ENCODE data around the gene DGKA. TPM values are rescaled to one million over a fixed set of nuclear protein-coding genes. Genes with fewer than 3 reads are reported as not detected.

The DGKA gene
- total RNA-seq, 2 experiments from 2014 or later, result 144 to 170 TPM

DNA sequence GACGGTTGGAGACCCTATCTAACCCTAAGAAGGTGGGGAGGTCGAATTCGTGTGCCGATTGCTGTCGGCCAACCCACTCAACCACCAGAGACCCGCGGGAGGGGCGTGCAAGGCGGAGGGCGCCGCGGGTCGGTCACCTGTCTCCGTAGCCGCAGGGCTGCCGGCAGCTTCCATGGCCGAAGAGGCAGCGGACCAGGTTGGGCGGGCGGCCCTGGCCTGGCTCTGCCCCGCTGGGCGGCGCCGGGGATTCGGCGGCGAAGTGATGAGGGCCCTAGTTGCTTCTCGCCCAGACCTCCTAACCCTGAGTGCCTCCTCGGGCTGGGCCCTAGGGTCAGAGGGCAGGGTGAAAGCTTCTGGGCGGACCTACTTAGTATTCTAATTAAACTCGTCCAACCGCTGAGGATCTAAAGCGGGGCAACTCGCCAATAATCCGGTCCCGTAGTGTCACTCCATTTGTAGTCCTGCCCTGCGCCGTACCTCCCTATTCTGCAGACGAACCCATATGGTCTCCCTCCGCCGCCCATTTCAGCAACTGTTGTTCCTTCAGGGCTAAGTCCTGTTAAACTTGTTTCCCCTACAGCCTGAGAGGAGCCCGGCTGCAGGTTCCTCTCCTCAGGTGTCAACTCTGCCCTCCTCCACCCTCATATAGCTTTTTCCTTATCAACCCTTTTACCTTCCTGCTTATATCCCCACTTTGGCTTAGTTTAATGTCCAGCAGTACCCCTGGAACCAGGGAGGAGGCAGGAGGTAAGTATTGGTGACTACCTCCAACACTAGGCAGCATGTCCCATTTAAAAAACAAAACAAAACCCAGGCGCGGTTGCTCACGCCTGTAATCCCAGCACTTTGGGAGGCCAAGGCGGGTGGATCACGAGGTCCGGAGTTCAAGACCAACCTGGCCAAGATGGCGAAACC is 3.1 kb upstream of the DGKA start, which contains the start of gene PYM1:
Gene PYM1 (minus strand): TSS at position 307 of the 915 bp plus-strand sequence. CDS start 133 bp downstream, at position 174.
- CTCF ChIA-PET (ENCODE audit: unreplicated experiment), result interaction anchor here (1.0 kb wide), 1 partner anchor 101 kb away, joined by 3 read pairs; no protein-coding TSS in a partner anchor
- TSS peak; percentile 68 for BruUV-seq (replicated peaks)
- TF ChIP-seq EZH2phosphoT487 (IDR thresholded peaks at IDR 0.05; ENCODE audit: borderline replicate concordance, low read depth, low read length) (no peak), CTCF (conservative IDR thresholded peaks at IDR 0.05; ENCODE audit: low read length) (no peak)
- Histone ChIP-seq H3K36me3 (ENCODE audit: insufficient read depth, low read length) (peaks cover 30% of the 10 kb centered on the region), H3K4me1 (ENCODE audit: insufficient read depth, low read length, poor library complexity, severe bottlenecking) (peaks cover 46% of the 10 kb centered on the region), H3K79me2 (ENCODE audit: insufficient read depth, low read depth, low read length) (peaks cover 72% of the 10 kb centered on the region), H3K27ac (ENCODE audit: low read depth, low read length, poor library complexity, severe bottlenecking) (peak within 1 kb of the TSS; percentile 99), H2AFZ (ENCODE audit: low read length) (peak within 1 kb of the TSS; percentile 9; the same call in 1 of the 2 replicates), H3K9me3 (ENCODE audit: low read length) (no peaks in the 10 kb centered on the region), H3K4me2 (ENCODE audit: low read length) (peak within 1 kb of the TSS; percentile 93), H3K4me3 (ENCODE audit: low read depth, low read length, poor library complexity, severe bottlenecking) (peak within 1 kb of the TSS; percentile 82), H3K9me2 (ENCODE audit: insufficient read depth, low read length) (no peaks in the 10 kb centered on the region), H4K20me1 (ENCODE audit: insufficient read depth, low read length) (peaks cover 2% of the 10 kb centered on the region; the same call in 1 of the 2 replicates)
- POLR2A ChIA-PET, result interaction anchor here (0.6 to 5.0 kb wide), 11 partner anchors 12 to 508 kb away, joined by 3 to 49 read pairs (median 5); partner anchors contain the start of genes DNAJC14, ORMDL2, PA2G4 and RAB5B
- intact Hi-C loops (cut with micrococcal nuclease; ENCODE audit: unreplicated experiment), result loop anchor here (1.0 to 5.0 kb wide), 7 partner anchors 99 to 759 kb away; partner anchors contain the start of genes DNAJC14, PA2G4, PTGES3 and RPS26
- peak; percentile 91 for DNase-seq (ENCODE audit: low spot score)

- ChIA-PET POLR2A (interaction anchor here (1.2 to 3.7 kb wide), 6 partner anchors 46 to 185 kb away, joined by 5 to 12 read pairs (median 6); partner anchors contain the start of genes ORMDL2 and SARNP), CTCF (ENCODE audit: unreplicated experiment) (interaction anchor here (1.1 kb wide), 1 partner anchor 9 kb away, joined by 3 read pairs; no protein-coding TSS in a partner anchor)
- Histone ChIP-seq H3K4me1 (ENCODE audit: insufficient read depth, low read length, poor library complexity, severe bottlenecking) (peaks cover 55% of the 10 kb centered on the region), H3K36me3 (ENCODE audit: insufficient read depth, low read length) (peaks cover 33% of the 10 kb centered on the region), H3K4me3 (ENCODE audit: low read depth, low read length, poor library complexity, severe bottlenecking) (peak overlapping the region; percentile 82), H3K79me2 (ENCODE audit: insufficient read depth, low read depth, low read length) (peaks cover 71% of the 10 kb centered on the region), H3K9me2 (ENCODE audit: insufficient read depth, low read length) (no peaks in the 10 kb centered on the region), H3K4me2 (ENCODE audit: low read length) (peak overlapping the region; percentile 93), H3K9me3 (ENCODE audit: low read length) (no peaks in the 10 kb centered on the region), H2AFZ (ENCODE audit: low read length) (no peak overlapping the region), H4K20me1 (ENCODE audit: insufficient read depth, low read length) (peaks cover 4% of the 10 kb centered on the region; the same call in 1 of the 2 replicates), H3K27ac (ENCODE audit: low read depth, low read length, poor library complexity, severe bottlenecking) (peak overlapping the region; percentile 99)
- no TSS peak for BruUV-seq (replicated peaks)
- no peak for TF ChIP-seq CTCF (conservative IDR thresholded peaks at IDR 0.05; ENCODE audit: low read length)
- TF ChIP-seq EZH2phosphoT487 (IDR thresholded peaks at IDR 0.05; ENCODE audit: borderline replicate concordance, low read depth, low read length), result no peak
- intact Hi-C loops (cut with micrococcal nuclease; ENCODE audit: unreplicated experiment), result loop anchor here (1.0 to 5.0 kb wide), 5 partner anchors 44 to 758 kb away; partner anchors contain the start of genes PA2G4, PTGES3 and ZC3H10
- DNase-seq (ENCODE audit: low spot score), result peak; percentile 99
Observed at GRCh38 chr12:55929306-55929791, 1.6 kb upstream of the DGKA start.
